ENCODE results near the gene PNLIPRP3. TPM values are rescaled to one million over a fixed set of nuclear protein-coding genes. Genes with fewer than 3 reads are reported as not detected.

The PNLIPRP3 gene
- total RNA-seq, 2 donors from 2014 or later: not detected

DNA sequence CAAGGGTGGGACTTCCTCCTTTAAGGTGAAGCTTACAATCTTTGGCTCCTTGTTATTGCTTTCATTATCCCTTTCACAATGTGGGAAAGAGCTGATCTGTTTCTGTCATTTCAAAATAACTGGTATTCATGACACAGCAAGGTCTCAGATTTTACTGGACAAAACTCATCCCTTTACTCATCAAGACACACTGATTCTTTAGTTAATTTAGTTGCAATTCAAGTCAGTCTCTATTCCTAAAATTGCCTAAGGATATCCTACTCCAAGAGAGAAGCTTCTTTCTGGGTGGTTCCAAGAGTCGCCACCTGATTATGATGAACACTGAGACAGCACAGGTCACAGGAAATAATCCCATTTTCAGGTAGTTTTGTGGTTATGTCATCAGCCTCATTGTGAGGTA is 5.8 kb upstream of the PNLIPRP3 start:
- Mint-ChIP-seq H3K4me3 (no peak overlapping the region), H3K27me3 (ENCODE audit: low read depth) (peaks cover 11% of the 10 kb centered on the region), H3K4me1 (ENCODE audit: low read depth) (no peaks in the 10 kb centered on the region), H3K9me3 (no peaks in the 10 kb centered on the region), H3K36me3 (ENCODE audit: insufficient read depth in 2 of 2) (no peaks in the 10 kb centered on the region), H3K27ac (no peak overlapping the region)
- ATAC-seq (replicated peaks in 1 of 2) (no peak), DNase-seq (no peak)

DNA sequence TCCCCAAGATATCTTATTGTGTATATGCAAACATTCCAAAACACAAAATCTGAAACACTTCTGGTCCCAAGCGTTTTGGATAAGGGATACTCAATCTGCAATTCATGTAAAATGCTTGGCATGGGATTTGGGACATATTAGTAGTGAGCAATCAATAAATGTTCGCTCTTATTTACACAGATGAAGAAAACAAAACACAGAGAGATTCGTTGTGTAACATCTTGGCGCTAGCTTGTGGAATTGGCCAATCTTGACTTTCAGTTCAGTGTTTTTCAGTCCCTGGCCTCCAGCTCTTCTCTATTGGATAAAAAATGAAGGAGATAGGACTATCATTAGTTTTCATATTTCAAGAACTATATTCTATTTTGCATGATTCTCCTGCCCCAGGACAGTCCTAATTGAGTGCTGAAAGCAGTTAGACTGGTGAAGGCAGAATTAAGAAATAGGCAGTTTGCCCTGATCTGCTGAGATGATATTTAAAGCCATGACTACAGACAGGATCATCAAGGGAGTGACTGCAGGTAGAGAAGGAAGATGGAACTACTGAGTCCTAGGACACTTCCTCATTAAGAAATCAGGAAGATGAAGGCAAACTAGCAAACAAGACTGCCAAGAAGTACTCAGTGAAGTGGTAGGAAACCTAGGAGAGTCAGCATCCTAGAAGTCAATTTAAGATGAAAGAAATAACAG is 1.8 kb downstream of the PNLIPRP3 start:
- Mint-ChIP-seq H3K27ac (no peak overlapping the region), H3K4me1 (ENCODE audit: low read depth) (no peaks in the 10 kb centered on the region), H3K9me3 (peaks cover 0 to 1% of the 10 kb centered on the region in 2 donors), H3K4me3 (no peak overlapping the region), H3K27me3 (ENCODE audit: low read depth) (peaks cover 11% of the 10 kb centered on the region), H3K36me3 (ENCODE audit: insufficient read depth in 2 of 2) (no peaks in the 10 kb centered on the region)
- ATAC-seq (replicated peaks in 1 of 2): no peak
- DNase-seq: no peak

DNA sequence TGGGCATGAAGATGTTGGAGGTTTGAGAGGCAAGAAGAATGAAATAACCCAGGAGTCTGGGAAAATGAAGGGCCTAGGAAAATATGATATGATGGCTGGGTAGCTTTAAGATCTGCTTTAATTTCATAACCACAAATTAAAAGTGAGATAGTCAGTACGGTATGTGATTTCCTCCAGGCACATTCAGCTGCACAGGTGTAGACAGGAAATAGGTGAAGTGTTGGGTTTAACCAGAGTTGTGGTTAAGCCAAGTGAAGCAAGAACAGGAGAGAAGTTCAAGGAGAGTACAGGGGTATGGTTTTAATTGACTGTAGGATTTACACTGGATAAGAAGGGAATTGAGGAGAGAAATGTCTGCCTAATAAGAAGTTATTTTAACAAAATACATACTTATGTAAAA is 2.6 kb downstream of the PNLIPRP3 start:
- Mint-ChIP-seq H3K27me3 (ENCODE audit: low read depth) (peaks cover 9% of the 10 kb centered on the region), H3K27ac (no peak overlapping the region), H3K4me1 (ENCODE audit: low read depth) (no peaks in the 10 kb centered on the region), H3K9me3 (peaks cover 0 to 1% of the 10 kb centered on the region in 2 donors), H3K36me3 (ENCODE audit: insufficient read depth in 2 of 2) (no peaks in the 10 kb centered on the region), H3K4me3 (no peak overlapping the region)
- no peak for ATAC-seq (replicated peaks in 1 of 2)
- no peak for DNase-seq

DNA sequence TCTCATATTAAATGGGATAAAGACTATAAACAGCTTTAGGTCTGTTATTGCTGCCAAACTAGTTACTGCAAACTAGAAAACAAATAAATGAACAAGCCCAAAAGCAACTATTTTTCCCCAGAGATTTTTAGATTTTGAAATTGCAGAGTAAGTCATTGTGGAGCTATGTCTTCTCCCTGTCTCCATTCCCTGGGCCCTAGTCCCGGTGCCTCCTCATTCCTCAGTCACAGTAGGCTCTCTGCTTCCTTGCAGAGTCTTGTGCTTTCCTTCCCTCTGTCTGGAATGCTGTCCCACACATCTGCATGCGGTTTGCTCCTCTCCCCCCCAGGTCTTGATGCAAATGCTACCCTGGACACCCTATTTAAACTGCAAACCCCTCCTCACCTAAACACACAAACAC is 4.0 kb downstream of the PNLIPRP3 start:
- no peaks in the 10 kb centered on the region for H3K36me3 Mint-ChIP-seq (ENCODE audit: insufficient read depth in 2 of 2)
- no peaks in the 10 kb centered on the region for H3K27me3 Mint-ChIP-seq (ENCODE audit: low read depth)
- no peak for ATAC-seq (replicated peaks in 1 of 2)

DNA sequence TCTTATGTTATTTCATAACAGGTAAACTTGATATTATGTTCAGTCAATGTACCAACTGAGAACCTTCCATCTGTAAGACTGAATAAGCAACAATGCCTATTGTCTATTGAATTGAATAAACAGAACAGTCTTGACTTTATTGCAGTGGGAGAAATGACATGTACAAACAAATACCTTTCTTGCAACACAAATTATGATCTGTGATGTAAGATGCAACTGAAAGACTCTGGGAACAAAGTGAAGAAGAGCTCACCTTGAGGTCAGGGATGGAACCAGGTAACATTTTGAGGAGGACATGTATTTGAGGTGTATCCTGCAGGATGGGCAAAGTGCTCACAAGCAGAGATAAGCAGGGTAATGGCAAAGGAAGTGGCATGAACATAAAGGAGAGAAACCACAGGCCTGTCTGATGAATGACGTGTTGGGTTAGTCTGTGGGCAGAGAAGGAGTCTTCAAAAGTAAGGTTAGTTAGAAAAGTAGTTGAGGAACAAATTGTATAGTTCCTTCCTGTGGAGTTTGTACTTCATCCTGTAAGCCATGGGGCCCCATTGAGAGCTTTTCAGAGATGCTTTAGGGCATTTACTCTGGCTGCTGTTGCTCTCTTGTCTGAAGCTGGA is 9.5 kb downstream of the PNLIPRP3 start:
- peaks cover 0 to 3% of the 10 kb centered on the region in 2 donors for H3K9me3 Mint-ChIP-seq
- no peaks in the 10 kb centered on the region for H3K27me3 Mint-ChIP-seq (ENCODE audit: low read depth)
- no peak overlapping the region for H3K4me3 Mint-ChIP-seq
- H3K27ac Mint-ChIP-seq: no peak overlapping the region
- DNase-seq: no peak
- ATAC-seq (replicated peaks in 1 of 2): peak; percentile 55 to 65
- H3K4me1 Mint-ChIP-seq (ENCODE audit: low read depth): peaks cover 6% of the 10 kb centered on the region
- H3K36me3 Mint-ChIP-seq (ENCODE audit: insufficient read depth in 2 of 2): no peaks in the 10 kb centered on the region

More for the DNA sequence above, 4.0 kb downstream of the PNLIPRP3 start:
- Mint-ChIP-seq H3K9me3 (peaks cover 0 to 3% of the 10 kb centered on the region in 2 donors), H3K27ac (no peak overlapping the region), H3K4me1 (ENCODE audit: low read depth) (no peaks in the 10 kb centered on the region), H3K4me3 (no peak overlapping the region)
- DNase-seq: no peak

DNA sequence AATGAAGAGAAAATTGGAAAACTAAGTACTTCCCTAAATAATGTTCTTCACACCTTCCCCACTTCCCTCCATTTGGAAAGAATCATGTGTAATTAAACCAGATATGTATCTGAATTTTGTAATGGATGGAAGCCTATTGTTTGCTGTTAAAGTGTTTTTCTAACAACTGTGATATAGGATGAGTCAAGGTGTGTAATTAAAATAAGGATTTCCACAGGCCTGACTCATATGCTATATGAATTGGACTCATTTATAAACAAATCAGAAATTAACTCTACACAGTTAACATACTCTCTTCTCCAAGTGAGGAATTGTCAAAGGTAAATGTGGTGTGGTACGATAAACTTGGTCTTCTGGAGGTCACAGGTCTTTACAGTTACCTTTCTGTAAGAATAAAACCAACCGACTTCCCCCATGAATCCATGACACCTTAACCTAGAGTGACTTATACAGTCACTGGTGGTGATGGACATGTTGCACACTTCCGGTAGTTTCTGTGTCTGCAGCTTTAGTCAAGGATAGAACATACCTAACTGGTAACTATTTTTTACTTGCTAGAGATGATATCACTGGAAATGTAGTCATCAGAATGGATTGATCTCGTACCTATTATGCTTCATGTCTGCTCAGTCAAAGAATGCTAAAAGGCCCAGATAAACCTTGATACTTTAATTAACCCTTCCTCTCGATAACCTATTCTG is 12.8 kb downstream of the PNLIPRP3 start:
- ATAC-seq (replicated peaks in 1 of 2) (no peak), DNase-seq (no peak)
- no peak overlapping the region for H3K27ac Mint-ChIP-seq
- H3K4me1 Mint-ChIP-seq (ENCODE audit: low read depth): peaks cover 6% of the 10 kb centered on the region
- no peaks in the 10 kb centered on the region for H3K27me3 Mint-ChIP-seq (ENCODE audit: low read depth)
- no peaks in the 10 kb centered on the region for H3K36me3 Mint-ChIP-seq (ENCODE audit: insufficient read depth in 2 of 2)
- H3K4me3 Mint-ChIP-seq: no peak overlapping the region
- H3K9me3 Mint-ChIP-seq: peaks cover 0 to 2% of the 10 kb centered on the region in 2 donors

DNA sequence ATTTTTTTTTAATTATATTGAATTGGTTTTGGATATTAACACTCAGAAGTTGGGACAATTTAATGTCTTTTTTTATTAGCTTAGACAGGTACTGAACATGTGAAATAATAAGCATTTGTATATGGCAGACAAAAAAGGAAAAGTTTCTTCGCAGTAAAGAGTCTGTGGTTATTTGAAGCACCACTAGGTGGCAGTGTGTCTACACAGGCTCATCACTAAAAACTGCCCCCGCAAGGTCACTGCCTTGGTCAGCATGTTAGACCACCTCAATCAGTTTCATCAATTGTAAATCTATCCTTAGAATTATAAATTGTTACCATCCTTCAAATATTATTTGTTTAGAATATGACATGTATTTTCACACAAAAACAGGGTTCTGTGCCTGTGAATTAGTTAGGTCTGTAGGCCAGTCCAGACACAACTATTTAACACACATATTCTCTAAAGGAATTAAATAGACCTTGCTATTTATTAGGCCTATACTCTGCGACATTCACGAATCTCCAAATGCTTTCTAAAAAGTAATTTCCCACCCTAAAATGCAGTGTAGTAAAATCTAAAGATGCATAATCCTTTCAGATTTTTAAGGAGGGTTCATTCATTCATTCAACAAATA is 17.0 kb downstream of the PNLIPRP3 start:
- H3K4me1 Mint-ChIP-seq (ENCODE audit: low read depth): no peaks in the 10 kb centered on the region
- no peak overlapping the region for H3K27ac Mint-ChIP-seq
- no peaks in the 10 kb centered on the region for H3K36me3 Mint-ChIP-seq (ENCODE audit: insufficient read depth in 2 of 2)
- no peaks in the 10 kb centered on the region for H3K27me3 Mint-ChIP-seq (ENCODE audit: low read depth)
- no peak for ATAC-seq (replicated peaks in 1 of 2)
- DNase-seq: peak in 1 of 2 donors; percentile 13
- peaks cover 0 to 2% of the 10 kb centered on the region in 2 donors for H3K9me3 Mint-ChIP-seq
- H3K4me3 Mint-ChIP-seq: no peak overlapping the region

DNA sequence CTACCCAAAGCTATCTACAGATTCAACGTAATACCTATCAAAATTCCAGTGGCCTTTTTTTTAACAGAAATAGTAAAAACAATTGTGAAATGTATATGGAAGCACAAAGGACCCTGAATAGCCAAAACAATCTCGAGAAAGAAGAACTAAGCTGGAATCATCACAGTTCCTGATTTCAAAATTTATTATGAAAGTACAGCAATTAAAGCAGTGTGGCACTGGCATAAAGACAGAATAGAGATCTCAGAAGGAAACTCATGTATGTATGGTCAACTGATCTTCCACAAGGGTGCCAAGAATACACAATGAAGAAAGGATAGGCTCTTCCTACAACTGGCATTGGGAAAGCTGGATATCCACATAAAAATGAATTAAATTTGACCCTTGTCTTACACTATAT is 23.2 kb downstream of the PNLIPRP3 start:
- H3K4me1 Mint-ChIP-seq (ENCODE audit: low read depth): no peaks in the 10 kb centered on the region
- peaks cover 0 to 6% of the 10 kb centered on the region in 2 donors for H3K9me3 Mint-ChIP-seq

DNA sequence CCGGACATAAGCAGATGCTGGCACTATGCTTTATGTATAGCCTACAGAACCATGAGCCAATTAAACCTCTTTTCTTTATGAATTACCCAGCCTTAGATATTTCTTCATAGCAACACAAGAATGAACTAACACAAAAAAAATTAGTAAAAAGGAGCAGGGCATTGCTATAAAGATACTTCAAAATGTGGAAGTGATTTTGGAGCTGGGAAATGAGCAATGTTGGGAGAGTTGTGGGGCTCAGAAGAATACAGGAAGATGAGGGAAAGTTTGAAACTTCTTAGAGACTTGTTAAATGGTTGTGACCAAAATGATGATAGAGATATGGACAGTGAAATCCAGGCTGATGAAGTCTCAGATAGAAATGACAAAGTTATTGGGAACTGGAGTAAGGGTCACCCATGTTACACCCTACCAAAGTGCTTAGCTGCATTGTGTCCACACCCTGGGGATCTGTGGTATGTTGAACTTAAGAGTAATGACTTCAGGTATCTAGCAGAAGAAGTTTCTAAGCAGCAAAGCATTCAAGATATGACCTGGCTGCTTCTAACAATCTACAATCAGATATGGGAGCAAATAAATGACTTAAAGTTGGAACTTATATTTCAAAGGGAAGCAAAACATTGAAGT is 24.2 kb downstream of the PNLIPRP3 start:
- no peaks in the 10 kb centered on the region for H3K27me3 Mint-ChIP-seq (ENCODE audit: low read depth)
- no peak overlapping the region for H3K27ac Mint-ChIP-seq
- no peaks in the 10 kb centered on the region for H3K4me1 Mint-ChIP-seq (ENCODE audit: low read depth)
- peaks cover 0 to 8% of the 10 kb centered on the region in 2 donors for H3K9me3 Mint-ChIP-seq
- no peak overlapping the region for H3K4me3 Mint-ChIP-seq
- DNase-seq (no peak), ATAC-seq (replicated peaks in 1 of 2) (no peak)
- no peaks in the 10 kb centered on the region for H3K36me3 Mint-ChIP-seq (ENCODE audit: insufficient read depth in 2 of 2)

More for the DNA sequence above, 23.2 kb downstream of the PNLIPRP3 start:
- DNase-seq (no peak), ATAC-seq (replicated peaks in 1 of 2) (no peak)
- Mint-ChIP-seq H3K36me3 (ENCODE audit: insufficient read depth in 2 of 2) (no peaks in the 10 kb centered on the region), H3K27ac (no peak overlapping the region), H3K4me3 (no peak overlapping the region), H3K27me3 (ENCODE audit: low read depth) (no peaks in the 10 kb centered on the region)

DNA sequence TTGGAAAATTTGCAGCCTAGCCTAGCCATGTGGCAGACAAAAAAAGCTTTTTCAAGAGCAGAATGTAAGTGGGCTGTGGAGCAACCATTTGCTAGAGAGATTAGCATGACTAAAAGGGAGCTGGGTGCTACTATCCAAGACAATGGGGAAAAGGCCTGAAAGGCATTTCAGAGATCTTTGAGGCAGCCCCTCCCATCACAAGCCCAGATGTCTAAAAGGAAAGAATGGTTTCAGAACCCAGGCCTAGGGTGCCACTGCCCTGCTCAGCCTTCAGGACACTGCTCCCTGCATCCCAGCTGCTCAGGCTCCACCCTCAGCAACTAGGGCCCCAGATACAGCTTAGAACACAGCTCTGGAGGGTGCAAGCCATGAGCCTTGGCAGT is 24.7 kb downstream of the PNLIPRP3 start:
- no peak for ATAC-seq (replicated peaks in 1 of 2)
- H3K27me3 Mint-ChIP-seq (ENCODE audit: low read depth): no peaks in the 10 kb centered on the region
- H3K4me3 Mint-ChIP-seq: no peak overlapping the region
- no peaks in the 10 kb centered on the region for H3K4me1 Mint-ChIP-seq (ENCODE audit: low read depth)
- no peak for DNase-seq
- H3K9me3 Mint-ChIP-seq: peaks cover 0 to 8% of the 10 kb centered on the region in 2 donors
- no peak overlapping the region for H3K27ac Mint-ChIP-seq
- no peaks in the 10 kb centered on the region for H3K36me3 Mint-ChIP-seq (ENCODE audit: insufficient read depth in 2 of 2)

DNA sequence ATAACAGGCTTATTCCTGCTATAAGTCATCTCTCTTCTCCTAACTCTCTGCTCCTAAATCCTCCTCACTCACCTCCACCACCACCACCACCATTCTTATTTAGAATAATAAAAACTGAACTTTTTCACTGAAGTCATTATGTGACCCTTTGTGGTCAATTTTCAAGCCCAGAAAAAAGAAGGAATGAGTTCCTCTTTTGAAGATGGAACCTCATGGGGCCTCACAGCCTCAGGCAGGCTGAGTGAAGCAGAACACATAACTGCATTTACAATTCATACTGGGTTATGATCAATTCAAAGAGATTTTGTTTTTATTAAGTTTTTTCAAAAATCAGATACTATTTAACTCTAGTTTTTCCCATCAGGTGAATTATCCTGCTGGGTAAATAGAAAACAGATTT is 29.8 kb downstream of the PNLIPRP3 start:
- H3K27ac Mint-ChIP-seq: no peak overlapping the region
- H3K27me3 Mint-ChIP-seq (ENCODE audit: low read depth): peaks cover 7% of the 10 kb centered on the region
- peaks cover 0 to 4% of the 10 kb centered on the region in 2 donors for H3K9me3 Mint-ChIP-seq
- no peak overlapping the region for H3K4me3 Mint-ChIP-seq
- H3K4me1 Mint-ChIP-seq (ENCODE audit: low read depth): no peaks in the 10 kb centered on the region
- no peak for ATAC-seq (replicated peaks in 1 of 2)
- H3K36me3 Mint-ChIP-seq (ENCODE audit: insufficient read depth in 2 of 2): no peaks in the 10 kb centered on the region
- no peak for DNase-seq

DNA sequence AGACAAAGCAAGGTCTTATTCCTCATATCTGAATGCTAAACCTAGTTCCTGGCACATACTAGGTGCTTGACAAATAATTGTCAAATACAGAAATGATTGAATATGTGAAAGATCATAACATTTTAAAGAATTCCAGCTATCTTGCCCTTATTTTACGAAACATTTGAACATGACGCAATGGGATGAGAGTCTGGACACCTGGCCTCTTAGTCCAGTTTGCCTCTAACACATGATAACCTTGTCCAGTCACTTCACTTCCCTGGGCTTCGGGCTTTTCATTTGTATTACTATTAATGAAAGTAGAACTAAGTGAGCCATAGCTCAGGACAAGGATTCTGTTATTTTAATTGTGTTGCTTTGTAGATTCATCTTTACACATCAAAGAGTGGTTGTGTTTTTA is 32.6 kb downstream of the PNLIPRP3 start:
- no peak overlapping the region for H3K27ac Mint-ChIP-seq
- ATAC-seq (replicated peaks in 1 of 2) (no peak), DNase-seq (no peak)
- peaks cover 7% of the 10 kb centered on the region for H3K27me3 Mint-ChIP-seq (ENCODE audit: low read depth)
- no peak overlapping the region for H3K4me3 Mint-ChIP-seq
- H3K4me1 Mint-ChIP-seq (ENCODE audit: low read depth): no peaks in the 10 kb centered on the region
- H3K36me3 Mint-ChIP-seq (ENCODE audit: insufficient read depth in 2 of 2): no peaks in the 10 kb centered on the region
- H3K9me3 Mint-ChIP-seq: peaks cover 0 to 2% of the 10 kb centered on the region in 2 donors

DNA sequence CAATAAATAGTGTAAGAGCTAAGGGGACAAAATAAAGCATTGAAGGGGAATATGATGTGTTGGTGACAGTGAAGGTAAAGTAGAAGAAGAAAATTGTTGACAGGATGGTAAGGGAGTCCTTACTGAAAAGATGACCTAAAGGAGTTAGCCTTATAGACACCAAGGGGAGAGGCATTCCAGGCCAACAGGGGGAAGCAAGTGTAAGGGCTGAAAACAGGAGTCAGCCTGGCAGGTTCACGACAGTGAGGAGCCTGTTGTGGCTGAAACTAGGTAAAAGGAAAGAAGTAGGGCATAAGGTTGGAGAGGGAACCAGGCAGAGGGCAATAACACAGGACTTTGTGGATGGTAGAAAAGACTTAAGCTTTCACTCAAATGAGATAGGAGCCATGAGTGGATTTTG is 34.0 kb downstream of the PNLIPRP3 start:
- Mint-ChIP-seq H3K27ac (no peak overlapping the region), H3K9me3 (peaks cover 0 to 1% of the 10 kb centered on the region in 2 donors), H3K27me3 (ENCODE audit: low read depth) (peaks cover 7% of the 10 kb centered on the region), H3K36me3 (ENCODE audit: insufficient read depth in 2 of 2) (no peaks in the 10 kb centered on the region), H3K4me1 (ENCODE audit: low read depth) (no peaks in the 10 kb centered on the region), H3K4me3 (no peak overlapping the region)
- DNase-seq: no peak
- ATAC-seq (replicated peaks in 1 of 2): no peak

Measured in activated T-cell treated with anti-CD3 and anti-CD28 coated beads, Interleukin-2, amount 50 U/mL, for 72 hours (primary cell).